GM18499 (cell line): ENCODE results near the gene TPCN2.

ENCODE experiments used
- ATAC-seq: cut with Tn5 transposase; IDR thresholded peaks from one replicate; pipeline ENCODE4 v1.9.1; 2021; ENCODE audit warnings: moderate number of reproducible peaks; ENCODE audit not compliant: insufficient read depth, unreplicated experiment

Gene TPCN2

GRCh38 chr11:69054397-69055211 lies 5.9 kb downstream of the TPCN2 start:
- ATAC-seq, result no peak

- ATAC-seq, result no peak
Measured at GRCh38 chr11:69055212-69055586, 6.5 kb downstream of the TPCN2 start.

GRCh38 chr11:69055598-69056516 lies 7.1 kb downstream of the TPCN2 start:
- peak; percentile 57 for ATAC-seq

- no peak for ATAC-seq
Measured at GRCh38 chr11:69057236-69057635, 8.5 kb downstream of the TPCN2 start.

GRCh38 chr11:69057801-69058200 lies 9.1 kb downstream of the TPCN2 start:
- ATAC-seq, result no peak

- ATAC-seq, result no peak
Measured at GRCh38 chr11:69058511-69059270, 10.0 kb downstream of the TPCN2 start.

GRCh38 chr11:69059429-69059828 lies 10.7 kb downstream of the TPCN2 start:
- no peak for ATAC-seq

- ATAC-seq, result no peak
Measured at GRCh38 chr11:69059985-69060384, 11.3 kb downstream of the TPCN2 start.

- no peak for ATAC-seq
Measured at GRCh38 chr11:69060806-69061712, 12.3 kb downstream of the TPCN2 start.

- no peak for ATAC-seq
Measured at GRCh38 chr11:69061713-69062053, 13.0 kb downstream of the TPCN2 start.

GRCh38 chr11:69062169-69062855 lies 13.6 kb downstream of the TPCN2 start:
- ATAC-seq, result no peak

GRCh38 chr11:69062873-69063651 lies 14.3 kb downstream of the TPCN2 start:
- no peak for ATAC-seq

- no peak for ATAC-seq
Measured at GRCh38 chr11:69063652-69064260, 15.0 kb downstream of the TPCN2 start.

- no peak for ATAC-seq
Measured at GRCh38 chr11:69064394-69064957, 15.7 kb downstream of the TPCN2 start.

GRCh38 chr11:69065147-69065710 lies 16.5 kb downstream of the TPCN2 start:
- ATAC-seq, result no peak

- ATAC-seq, result no peak
Measured at GRCh38 chr11:69066122-69067112, 17.7 kb downstream of the TPCN2 start.
